ENCODE data around the gene TMEM147. TPM values are rescaled to one million over a fixed set of nuclear protein-coding genes. Genes with fewer than 3 reads are reported as not detected.

The TMEM147 gene
- total RNA-seq, 1 donor from 2014 or later = 134 TPM

DNA sequence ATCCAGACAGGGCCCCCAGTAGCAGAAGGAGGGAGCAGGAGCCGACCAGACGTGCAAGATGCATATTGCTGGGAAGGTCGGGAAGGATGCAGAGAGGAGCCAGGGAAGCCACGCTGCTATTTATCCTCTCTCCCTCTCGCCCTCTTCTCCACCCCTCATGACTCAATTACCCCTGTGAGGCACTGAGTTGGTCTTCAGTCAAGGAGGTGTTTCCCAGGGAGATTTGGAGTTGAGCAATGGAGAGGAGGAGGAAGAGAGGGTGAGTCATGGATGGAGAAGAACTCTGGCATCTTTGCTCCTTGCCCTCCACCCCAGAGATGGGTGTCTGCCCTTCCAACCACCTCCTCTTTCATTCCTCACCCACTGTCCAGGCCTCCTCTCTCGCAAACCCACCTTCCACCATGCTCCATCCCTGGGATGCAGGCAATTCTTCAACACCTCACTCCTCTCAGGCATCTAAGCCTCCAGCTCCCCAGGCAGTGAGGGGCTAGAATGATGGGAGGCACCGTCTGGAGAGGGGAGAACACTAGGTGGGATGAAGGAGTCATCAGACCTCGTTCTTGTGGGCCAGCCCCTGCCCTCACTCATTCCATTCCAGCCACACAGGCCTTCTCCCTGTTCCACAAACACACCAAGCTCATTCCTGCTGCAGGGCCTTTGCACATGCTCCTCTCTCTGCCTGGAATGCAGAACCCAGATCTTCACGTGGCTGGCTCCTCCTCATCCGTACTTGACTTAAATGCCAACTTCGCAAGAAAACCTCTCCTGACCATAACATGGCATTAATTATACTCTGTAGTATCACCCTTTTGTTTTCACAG, 17.0 kb upstream of the TMEM147 start, which contains the start of gene SBSN:
SBSN (minus strand) TSS at position 94 of the 821 bp plus-strand sequence; CDS start at position 64, 30 bp downstream.
- no peaks in the 10 kb centered on the region for H3K4me1 Mint-ChIP-seq
- H3K9me3 Mint-ChIP-seq = no peaks in the 10 kb centered on the region
- DNase-seq = no peak
- no peak within 1 kb of the TSS for H3K27ac Mint-ChIP-seq
- intact Hi-C loops (cut with micrococcal nuclease) = no loop called here
- no peak within 1 kb of the TSS for H3K4me3 Mint-ChIP-seq
- no peaks in the 10 kb centered on the region for H3K36me3 Mint-ChIP-seq (ENCODE audit: low read depth)
- peaks cover 26% of the 10 kb centered on the region for H3K27me3 Mint-ChIP-seq

DNA sequence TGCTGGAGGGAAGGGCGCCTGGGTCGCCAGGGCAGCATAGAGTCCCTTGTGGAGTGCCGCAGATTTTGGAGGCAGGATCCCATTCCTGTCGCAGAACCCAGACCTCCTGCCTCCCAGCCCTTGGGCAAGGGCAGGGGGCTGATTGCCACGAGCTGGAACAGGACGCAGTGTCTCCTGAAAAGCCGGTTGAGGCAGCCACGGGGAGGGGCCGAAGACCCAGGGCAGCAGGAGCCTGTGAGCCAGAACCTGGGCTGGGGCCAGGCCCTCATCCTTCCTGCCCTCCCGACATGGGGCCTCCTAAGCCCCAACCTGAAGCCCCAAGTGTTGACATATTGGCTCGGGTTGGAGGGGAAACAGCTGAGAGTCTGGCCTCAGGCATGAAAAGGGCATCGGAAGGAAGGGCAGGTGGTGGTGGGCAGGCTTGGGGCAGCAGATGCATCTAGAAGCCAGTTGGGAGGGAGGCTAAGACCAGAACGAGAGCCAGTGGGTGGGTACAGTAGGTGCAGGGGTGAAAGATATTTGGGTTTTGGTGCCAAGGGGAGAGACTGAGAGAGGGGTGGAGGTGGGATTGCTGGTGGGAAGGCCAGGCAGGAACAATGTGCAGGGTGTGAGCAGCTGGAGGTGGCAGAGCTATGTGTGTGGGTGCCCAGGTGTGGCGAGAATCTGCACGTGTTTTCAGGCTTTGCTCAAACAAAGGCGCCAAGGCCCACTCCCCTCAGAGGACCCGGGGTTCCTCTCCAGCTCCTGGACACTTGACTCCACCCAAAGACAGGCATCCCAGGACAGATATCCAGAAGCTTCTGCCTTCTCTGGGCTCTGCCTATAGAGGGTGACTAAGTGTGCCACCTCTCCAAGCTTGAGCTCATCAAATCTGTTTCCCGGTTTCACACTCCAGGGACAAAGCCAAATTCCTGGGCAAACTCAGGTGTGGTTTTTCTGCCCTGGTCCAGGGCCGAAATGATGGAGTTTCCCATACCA, 15.9 kb upstream of the TMEM147 start:
- H3K27ac Mint-ChIP-seq = no peak overlapping the region
- H3K36me3 Mint-ChIP-seq (ENCODE audit: low read depth) = no peaks in the 10 kb centered on the region
- peaks cover 5% of the 10 kb centered on the region for H3K4me1 Mint-ChIP-seq
- intact Hi-C loops (cut with micrococcal nuclease) = no loop called here
- no peak overlapping the region for H3K4me3 Mint-ChIP-seq
- peaks cover 30% of the 10 kb centered on the region for H3K27me3 Mint-ChIP-seq
- no peaks in the 10 kb centered on the region for H3K9me3 Mint-ChIP-seq
- no peak for DNase-seq

DNA sequence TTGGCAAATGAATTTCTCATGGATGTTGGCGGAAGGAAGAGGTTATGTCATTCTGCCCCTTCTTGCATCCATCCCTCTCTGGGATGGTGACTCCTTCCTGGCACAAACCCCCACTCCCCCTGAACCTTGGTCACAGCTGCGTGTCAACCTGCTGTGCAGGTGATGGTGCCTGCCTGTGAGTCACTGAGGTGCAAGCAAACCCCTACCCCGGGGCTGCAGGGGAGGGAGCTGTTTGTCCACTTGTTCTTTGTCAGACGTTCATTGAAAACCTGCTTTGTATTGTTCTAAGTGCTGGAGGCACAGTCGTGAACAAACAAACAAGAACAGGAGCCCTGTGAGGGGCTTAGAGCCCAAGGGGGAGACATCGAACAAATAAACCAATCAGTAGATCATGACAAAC, 14.1 kb upstream of the TMEM147 start:
- H3K27me3 Mint-ChIP-seq = peaks cover 34% of the 10 kb centered on the region
- H3K4me3 Mint-ChIP-seq = no peak overlapping the region
- no peaks in the 10 kb centered on the region for H3K9me3 Mint-ChIP-seq
- no peaks in the 10 kb centered on the region for H3K36me3 Mint-ChIP-seq (ENCODE audit: low read depth)
- H3K4me1 Mint-ChIP-seq = peaks cover 5% of the 10 kb centered on the region
- no peak for DNase-seq
- H3K27ac Mint-ChIP-seq = no peak overlapping the region
- intact Hi-C loops (cut with micrococcal nuclease) = no loop called here

DNA sequence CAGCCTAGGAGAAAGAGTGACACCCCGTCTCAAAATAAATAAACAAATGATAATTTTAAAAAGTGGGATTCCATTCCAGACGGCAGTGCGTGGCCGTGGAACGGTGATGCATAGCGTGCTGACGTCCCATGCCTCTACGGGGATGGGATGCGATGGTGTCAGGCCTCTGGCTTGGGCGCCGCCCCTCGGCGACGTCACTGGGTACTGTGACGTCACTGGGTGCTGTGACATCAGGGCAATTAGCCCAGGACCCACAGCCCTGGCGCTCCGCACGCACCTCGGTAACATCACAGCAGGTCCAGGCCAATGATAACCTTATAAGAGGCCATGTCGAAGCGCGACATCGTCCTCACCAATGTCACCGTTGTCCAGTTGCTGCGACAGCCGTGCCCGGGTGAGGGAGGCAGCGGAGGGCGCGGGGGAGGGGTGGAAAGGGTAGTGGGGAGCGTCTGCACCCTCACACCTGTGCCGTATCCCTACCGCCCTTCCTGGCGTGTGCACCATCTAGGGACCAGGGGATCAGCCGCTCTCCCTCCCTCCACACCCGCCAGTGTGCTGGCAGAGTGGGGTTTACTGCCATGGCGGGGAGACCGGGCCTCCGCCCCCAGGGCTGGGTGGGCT, 12.1 kb upstream of the TMEM147 start, which contains the start of gene GAPDHS:
GAPDHS (plus strand) TSS at position 256 of the 621 bp plus-strand sequence; CDS start at position 328, 72 bp downstream.
- DNase-seq = no peak
- Mint-ChIP-seq H3K36me3 (ENCODE audit: low read depth) (no peaks in the 10 kb centered on the region), H3K27me3 (peaks cover 34% of the 10 kb centered on the region), H3K4me3 (peak within 1 kb of the TSS; percentile 54), H3K9me3 (no peaks in the 10 kb centered on the region), H3K4me1 (peaks cover 5% of the 10 kb centered on the region), H3K27ac (no peak within 1 kb of the TSS)
- intact Hi-C loops (cut with micrococcal nuclease) = no loop called here

DNA sequence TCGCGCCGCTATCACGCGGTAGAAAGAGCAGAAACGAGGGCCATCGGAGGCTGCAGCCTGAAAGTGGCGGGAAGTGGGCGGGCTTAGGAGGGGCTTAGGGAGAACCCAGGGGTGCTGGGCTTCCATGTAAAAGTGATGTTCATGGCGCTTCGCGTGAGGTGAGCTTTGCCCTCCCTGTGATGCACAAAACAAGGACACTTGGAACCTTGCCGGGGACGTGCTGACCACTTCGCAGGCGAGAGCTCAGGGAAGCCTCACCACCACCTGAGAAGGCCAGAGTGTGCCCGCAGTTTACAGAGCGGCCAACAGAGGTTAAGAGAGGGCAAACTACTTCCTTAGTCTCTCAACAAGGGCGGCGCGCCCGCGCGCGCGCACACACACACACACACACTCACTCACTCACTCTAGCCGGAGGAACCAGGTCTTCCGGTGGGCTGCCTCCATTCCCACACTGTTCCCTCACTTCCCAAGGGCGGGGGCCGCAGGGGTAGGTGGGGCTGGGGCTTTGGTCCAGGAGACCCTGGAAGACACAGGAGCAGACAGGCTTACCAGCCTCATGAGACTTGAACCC, 11.5 kb upstream of the TMEM147 start:
- Mint-ChIP-seq H3K36me3 (ENCODE audit: low read depth) (no peaks in the 10 kb centered on the region), H3K27ac (no peak overlapping the region), H3K27me3 (peaks cover 29% of the 10 kb centered on the region), H3K4me3 (peak overlapping the region; percentile 54), H3K9me3 (no peaks in the 10 kb centered on the region), H3K4me1 (peaks cover 5% of the 10 kb centered on the region)
- intact Hi-C loops (cut with micrococcal nuclease) = no loop called here
- DNase-seq = peak; percentile 80

DNA sequence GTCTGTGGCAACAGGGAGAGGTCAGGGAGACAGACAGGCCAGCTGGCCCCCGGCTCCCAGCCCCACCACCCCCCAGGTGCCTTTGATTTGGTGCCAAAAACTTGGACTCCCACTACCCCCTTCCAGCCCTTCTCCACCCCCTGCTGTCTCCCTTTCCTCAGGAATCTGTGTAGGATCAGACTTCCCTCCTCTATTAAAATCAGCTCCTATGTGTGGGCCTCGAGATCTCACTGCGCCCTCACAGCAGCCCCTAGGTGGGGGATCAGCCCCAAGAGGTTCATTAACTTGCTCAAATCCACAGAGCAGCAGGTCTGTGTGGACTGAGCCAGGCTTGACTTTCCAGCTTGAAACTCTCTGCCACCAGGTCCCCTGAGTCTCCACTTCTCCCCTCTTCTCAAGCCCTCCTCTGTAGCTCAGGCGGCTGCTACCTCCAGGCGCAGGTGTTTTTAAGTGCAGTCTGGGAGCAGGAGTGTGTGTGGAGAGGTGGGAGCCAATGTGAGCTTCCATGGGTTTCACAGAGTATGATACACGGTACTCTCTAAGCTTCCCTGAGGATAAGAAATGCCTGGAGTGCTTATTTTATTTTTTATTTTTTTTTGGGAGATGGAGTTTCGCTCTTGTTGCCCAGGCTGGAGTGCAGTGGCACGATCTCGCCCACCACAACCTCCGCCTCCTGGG, 10.5 kb upstream of the TMEM147 start:
- H3K4me3 Mint-ChIP-seq = no peak overlapping the region
- H3K36me3 Mint-ChIP-seq (ENCODE audit: low read depth) = no peaks in the 10 kb centered on the region
- H3K27ac Mint-ChIP-seq = no peak overlapping the region
- peaks cover 5% of the 10 kb centered on the region for H3K4me1 Mint-ChIP-seq
- peaks cover 24% of the 10 kb centered on the region for H3K27me3 Mint-ChIP-seq
- intact Hi-C loops (cut with micrococcal nuclease) = no loop called here
- H3K9me3 Mint-ChIP-seq = no peaks in the 10 kb centered on the region
- no peak for DNase-seq

DNA sequence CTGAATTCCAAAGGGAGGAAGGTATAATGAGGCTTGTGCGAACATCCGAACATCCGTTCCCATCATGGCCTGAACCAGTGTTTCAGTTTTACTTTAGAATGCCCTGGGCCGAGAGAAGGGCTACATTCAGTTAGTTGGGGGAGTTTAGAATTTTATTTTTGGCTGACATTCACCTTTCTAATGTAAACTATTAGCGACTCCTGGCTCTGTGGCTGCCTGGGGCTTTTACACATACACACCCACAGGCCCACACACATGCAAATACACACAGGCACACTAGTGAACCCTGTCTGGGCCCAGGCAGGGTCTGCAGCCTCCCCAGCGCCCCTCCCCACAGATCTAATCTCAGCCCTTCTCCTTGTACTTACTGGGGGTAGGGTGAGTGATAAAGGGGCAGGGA, 6.1 kb upstream of the TMEM147 start:
- peaks cover 3% of the 10 kb centered on the region for H3K27me3 Mint-ChIP-seq
- no peak overlapping the region for H3K4me3 Mint-ChIP-seq
- no peak overlapping the region for H3K27ac Mint-ChIP-seq
- peaks cover 10% of the 10 kb centered on the region for H3K36me3 Mint-ChIP-seq (ENCODE audit: low read depth)
- peaks cover 3% of the 10 kb centered on the region for H3K4me1 Mint-ChIP-seq
- no peaks in the 10 kb centered on the region for H3K9me3 Mint-ChIP-seq
- intact Hi-C loops (cut with micrococcal nuclease) = no loop called here
- no peak for DNase-seq

DNA sequence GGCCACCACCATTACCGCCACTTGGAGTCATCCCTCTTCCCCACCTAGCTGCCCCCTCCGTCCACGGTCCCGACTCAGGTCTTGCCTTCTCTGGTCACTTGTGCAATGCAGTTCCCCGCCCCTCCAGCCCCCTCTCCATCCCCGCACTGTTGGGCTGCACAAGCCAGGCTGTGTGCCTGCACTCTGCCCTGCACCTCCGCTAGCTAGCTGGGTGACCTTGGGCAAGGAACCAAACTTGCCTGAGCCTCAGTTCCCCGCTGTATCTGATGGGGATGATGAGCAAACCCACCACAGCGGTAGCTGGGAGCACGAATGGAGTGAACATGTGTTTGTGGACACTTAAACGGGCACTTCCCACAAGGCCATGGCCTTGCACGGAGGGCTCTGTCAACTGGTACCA, 5.6 kb upstream of the TMEM147 start:
- Mint-ChIP-seq H3K27ac (no peak overlapping the region), H3K4me3 (no peak overlapping the region), H3K36me3 (ENCODE audit: low read depth) (peaks cover 12% of the 10 kb centered on the region), H3K27me3 (peaks cover 2% of the 10 kb centered on the region), H3K4me1 (peaks cover 8% of the 10 kb centered on the region), H3K9me3 (no peaks in the 10 kb centered on the region)
- intact Hi-C loops (cut with micrococcal nuclease) = no loop called here
- no peak for DNase-seq

DNA sequence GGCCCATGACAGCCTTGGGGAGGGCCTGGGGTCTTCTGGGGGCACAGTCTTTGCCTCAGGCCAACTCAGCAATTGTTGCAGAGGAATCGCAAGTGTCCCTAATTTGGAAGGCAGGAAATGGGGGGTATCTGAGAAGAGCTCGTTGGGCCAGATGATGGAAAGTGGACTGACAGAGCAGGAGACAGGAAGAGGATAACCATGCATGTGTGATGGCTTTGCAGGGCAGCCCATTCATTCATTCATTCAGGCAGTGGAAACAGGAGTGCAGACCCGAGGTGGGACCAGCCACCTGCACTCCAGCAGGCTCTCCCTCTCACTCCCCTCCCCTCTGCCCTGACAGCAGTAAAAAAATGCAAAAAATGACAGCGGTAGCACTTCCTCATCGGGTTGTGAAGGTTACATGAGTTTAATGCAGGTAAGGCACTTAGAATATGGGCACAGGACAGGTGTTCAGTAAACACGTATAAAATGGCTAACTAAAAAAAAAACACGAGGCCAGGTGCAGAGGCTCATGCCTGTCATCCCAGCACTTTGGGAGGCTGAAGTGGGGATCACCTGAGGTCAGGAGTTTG, 5.0 kb upstream of the TMEM147 start:
- Mint-ChIP-seq H3K4me1 (peaks cover 8% of the 10 kb centered on the region), H3K4me3 (no peak overlapping the region), H3K27me3 (no peaks in the 10 kb centered on the region), H3K9me3 (no peaks in the 10 kb centered on the region), H3K27ac (no peak overlapping the region), H3K36me3 (ENCODE audit: low read depth) (peaks cover 13% of the 10 kb centered on the region)
- intact Hi-C loops (cut with micrococcal nuclease) = no loop called here
- DNase-seq = no peak

DNA sequence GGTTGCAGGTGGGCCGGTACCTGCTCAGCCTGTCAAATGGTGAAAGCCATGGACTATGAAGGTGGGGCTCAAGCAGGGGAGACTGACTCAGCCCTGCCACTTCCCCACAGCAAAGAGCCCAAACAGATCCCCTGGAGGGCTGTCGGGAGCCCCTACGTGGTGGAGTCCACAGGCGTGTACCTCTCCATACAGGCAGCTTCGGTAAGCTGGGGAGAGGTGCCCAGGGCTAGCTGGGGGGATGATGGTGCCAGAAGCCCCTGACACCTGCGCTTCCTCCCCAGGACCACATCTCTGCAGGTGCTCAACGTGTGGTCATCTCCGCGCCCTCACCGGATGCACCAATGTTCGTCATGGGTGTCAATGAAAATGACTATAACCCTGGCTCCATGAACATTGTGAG, 3.2 kb upstream of the TMEM147 start:
- H3K27ac Mint-ChIP-seq = no peak overlapping the region
- intact Hi-C loops (cut with micrococcal nuclease) = no loop called here
- peaks cover 17% of the 10 kb centered on the region for H3K36me3 Mint-ChIP-seq (ENCODE audit: low read depth)
- H3K9me3 Mint-ChIP-seq = no peaks in the 10 kb centered on the region
- no peaks in the 10 kb centered on the region for H3K27me3 Mint-ChIP-seq
- DNase-seq = no peak
- no peak overlapping the region for H3K4me3 Mint-ChIP-seq
- peaks cover 20% of the 10 kb centered on the region for H3K4me1 Mint-ChIP-seq

DNA sequence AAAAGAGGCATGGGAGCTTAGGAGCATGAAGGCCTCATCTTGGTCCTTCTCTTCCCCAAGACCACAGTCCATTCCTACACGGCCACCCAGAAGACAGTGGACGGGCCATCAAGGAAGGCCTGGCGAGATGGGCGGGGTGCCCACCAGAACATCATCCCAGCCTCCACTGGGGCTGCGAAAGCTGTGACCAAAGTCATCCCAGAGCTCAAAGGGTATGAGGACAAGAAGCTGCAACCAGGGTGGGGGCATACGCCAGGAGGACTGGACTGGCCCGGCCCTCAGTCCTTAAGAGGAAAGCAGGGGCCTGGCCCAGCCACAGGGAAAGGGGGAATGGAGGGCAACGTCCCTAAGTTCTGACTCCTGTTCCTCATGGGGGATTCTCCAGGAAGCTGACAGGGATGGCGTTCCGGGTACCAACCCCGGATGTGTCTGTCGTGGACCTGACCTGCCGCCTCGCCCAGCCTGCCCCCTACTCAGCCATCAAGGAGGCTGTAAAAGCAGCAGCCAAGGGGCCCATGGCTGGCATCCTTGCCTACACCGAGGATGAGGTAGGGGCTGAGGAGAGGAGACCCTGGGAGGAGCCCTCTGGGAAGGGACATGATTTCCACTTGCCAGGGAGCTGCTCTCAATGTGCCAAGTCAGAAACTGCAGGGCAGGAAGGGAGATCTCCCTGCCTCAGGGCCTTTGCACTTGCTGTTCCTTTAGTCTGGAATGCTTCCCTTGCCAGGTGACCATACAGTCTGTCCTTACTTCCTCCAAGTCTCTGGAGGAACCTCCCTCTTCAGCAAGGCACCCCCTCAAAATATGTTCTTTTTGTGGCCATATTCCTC, 1.9 kb upstream of the TMEM147 start:
- Mint-ChIP-seq H3K27me3 (no peaks in the 10 kb centered on the region), H3K4me3 (no peak overlapping the region), H3K4me1 (peaks cover 23% of the 10 kb centered on the region), H3K36me3 (ENCODE audit: low read depth) (peaks cover 25% of the 10 kb centered on the region), H3K27ac (no peak overlapping the region), H3K9me3 (no peaks in the 10 kb centered on the region)
- DNase-seq = no peak
- intact Hi-C loops (cut with micrococcal nuclease) = no loop called here

DNA sequence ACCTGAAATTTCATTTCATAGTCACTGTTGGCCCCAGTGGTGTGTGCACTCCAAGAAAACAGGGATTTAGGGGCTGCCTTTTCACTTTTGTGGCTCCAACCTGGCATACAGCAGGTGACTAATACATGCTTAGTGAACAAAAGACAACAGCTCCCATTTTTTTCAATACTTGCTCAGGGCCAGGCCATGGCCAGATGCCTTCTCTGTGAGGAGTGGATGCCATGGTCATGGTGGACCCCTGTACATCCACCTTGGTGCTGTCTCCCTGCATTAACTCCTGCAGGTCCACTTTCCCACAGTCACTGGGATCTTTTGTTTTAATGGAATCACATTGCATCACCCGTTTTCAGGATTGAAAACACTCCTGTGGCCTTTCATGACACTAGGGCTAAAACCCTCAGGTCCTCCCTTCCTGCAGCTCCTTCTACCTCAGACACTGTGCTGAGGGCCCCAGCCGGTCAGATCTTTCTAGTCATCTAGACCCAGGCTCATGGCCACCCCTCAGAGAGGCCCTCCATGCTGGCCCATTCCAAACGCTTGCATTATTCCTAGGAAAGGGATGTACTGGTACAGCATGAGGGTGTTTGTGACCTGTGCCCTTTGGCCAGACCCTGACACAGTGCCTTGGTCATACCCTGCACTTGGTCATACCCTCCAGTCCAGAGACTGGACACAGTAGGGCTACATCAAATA, 1.2 kb upstream of the TMEM147 start:
- H3K4me3 Mint-ChIP-seq = peak overlapping the region; percentile 97
- DNase-seq = no peak
- H3K9me3 Mint-ChIP-seq = no peaks in the 10 kb centered on the region
- intact Hi-C loops (cut with micrococcal nuclease) = no loop called here
- H3K27me3 Mint-ChIP-seq = no peaks in the 10 kb centered on the region
- H3K36me3 Mint-ChIP-seq (ENCODE audit: low read depth) = peaks cover 29% of the 10 kb centered on the region
- H3K27ac Mint-ChIP-seq = peak overlapping the region; percentile 88
- H3K4me1 Mint-ChIP-seq = peaks cover 28% of the 10 kb centered on the region
